IMR-90 (cell line): ENCODE data around the gene RNU6-8. TPM values are rescaled to one million over a fixed set of nuclear protein-coding genes. Genes with fewer than 3 reads are reported as not detected.

Experiments used
- ATAC-seq: fragments of 200-7000 bp; cut with Tn5 transposase; 2 replicates; pipeline ENCODE4 v1.9.1; 2020; ENCODE audit warnings: low read depth, mild to moderate bottlenecking, moderate library complexity
- BruUV-seq: library from RNA; stranded (reverse); fragments of 400-500 nt; replicated peaks from 2 replicates; lab custom pipeline; 2021; lab: Mats Ljungman, UMichigan
- CTCF ChIA-PET: fragments of 300-600 bp; formaldehyde crosslinking; extraction: SDS; loops from one replicate; lab custom pipeline; 2021; ENCODE audit warnings: antibody characterized with exemption; lab: Yijun Ruan, JAX
- POLR2A ChIA-PET: fragments of 300-600 bp; sonication (Branson Sonifier 250); formaldehyde crosslinking; loops from one replicate; lab custom pipeline; 2022; ENCODE audit warnings: antibody characterized with exemption; ENCODE audit not compliant: unreplicated experiment; lab: Charles Lee
- DNase-seq: peaks from one replicate; pipeline ENCODE4 v3.0.0; 2013
- H2AFZ ChIP-seq: replicated peaks from 2 replicates; pipeline ENCODE3; 2013; ENCODE audit warnings: low read length, mild to moderate bottlenecking; ENCODE audit not compliant: poor library complexity
- H2AK5ac ChIP-seq: 2 replicates; pipeline ENCODE4 v1.6.1; 2013; ENCODE audit warnings: low read depth, low read length, inconsistent platforms
- H2AK9ac ChIP-seq: replicated peaks from 2 replicates; pipeline ENCODE3; 2013; ENCODE audit warnings: mild to moderate bottlenecking, low read depth, low read length, moderate library complexity; ENCODE audit not compliant: poor library complexity
- H2BK120ac ChIP-seq: 2 replicates; pipeline ENCODE4 v1.6.1; 2013; ENCODE audit warnings: low read depth, low read length, inconsistent platforms
- H2BK15ac ChIP-seq: 3 replicates; pipeline ENCODE4 v1.6.1; 2013; ENCODE audit warnings: low read depth, low read length, inconsistent platforms
- H2BK20ac ChIP-seq: 2 replicates; pipeline ENCODE4 v1.6.1; 2013; ENCODE audit warnings: low read depth, mild to moderate bottlenecking, inconsistent platforms, low read length, moderate library complexity
- H2BK5ac ChIP-seq: 2 replicates; pipeline ENCODE4 v1.6.1; 2013; ENCODE audit warnings: mild to moderate bottlenecking, low read depth, low read length, inconsistent platforms; ENCODE audit not compliant: poor library complexity, severe bottlenecking
- H3K14ac ChIP-seq: replicated peaks from 2 replicates; pipeline ENCODE4 v1.6.1; 2013; ENCODE audit warnings: low read depth, low read length, inconsistent platforms
- H3K18ac ChIP-seq: 2 replicates; pipeline ENCODE4 v1.6.1; 2013; ENCODE audit warnings: low read depth, low read length, control low read depth
- H3K23ac ChIP-seq: 2 replicates; pipeline ENCODE4 v1.6.1; 2013; ENCODE audit warnings: low read depth, low read length, inconsistent platforms
- H3K27ac ChIP-seq: 2 replicates; pipeline ENCODE4 v1.5.1; 2013; ENCODE audit warnings: mild to moderate bottlenecking, control low read depth, low read length; ENCODE audit not compliant: insufficient read depth
- H3K27me3 ChIP-seq: 2 replicates; pipeline ENCODE4 v1.6.1; 2013; ENCODE audit warnings: low read length; ENCODE audit not compliant: control insufficient read depth, insufficient read depth
- H3K36me3 ChIP-seq: 2 replicates; pipeline ENCODE4 v1.6.1; 2013; ENCODE audit warnings: low read length, mixed read lengths; ENCODE audit not compliant: control insufficient read depth, insufficient read depth
- H3K4ac ChIP-seq: 2 replicates; pipeline ENCODE4 v1.6.1; 2013; ENCODE audit warnings: low read depth, low read length, inconsistent platforms
- H3K4me1 ChIP-seq: 2 replicates; pipeline ENCODE4 v1.6.1; 2013; ENCODE audit warnings: low read length, mixed read lengths; ENCODE audit not compliant: control insufficient read depth, insufficient read depth
- H3K4me2 ChIP-seq: 2 replicates; pipeline ENCODE4 v1.6.1; 2013; ENCODE audit warnings: low read depth, mild to moderate bottlenecking, control low read depth, low read length, moderate library complexity
- H3K4me3 ChIP-seq: 2 replicates; pipeline ENCODE4 v1.5.1; 2013; ENCODE audit warnings: low read depth, mild to moderate bottlenecking, control low read depth, low read length, moderate library complexity; ENCODE audit not compliant: insufficient read depth
- H3K56ac ChIP-seq: 2 replicates; pipeline ENCODE4 v1.6.1; 2013; ENCODE audit warnings: low read length, inconsistent platforms; ENCODE audit not compliant: insufficient read depth; ENCODE audit errors: extremely low read depth
- H3K79me1 ChIP-seq, 2 experiments: 2 replicates each; pipeline ENCODE4 v1.6.1; 2013; ENCODE audit warnings: low read length in 2 of 2, inconsistent platforms in 1 of 2, low read depth in 1 of 2
- H3K9ac ChIP-seq: 2 replicates; pipeline ENCODE4 v1.6.1; 2013; ENCODE audit warnings: low read depth, low read length, control low read depth
- H3K9me1 ChIP-seq: 2 replicates; pipeline ENCODE4 v1.6.1; 2013; ENCODE audit warnings: low read length, inconsistent platforms; ENCODE audit not compliant: insufficient read depth
- H3K9me3 ChIP-seq: 2 replicates; pipeline ENCODE4 v1.6.1; 2013; ENCODE audit warnings: low read length; ENCODE audit not compliant: control insufficient read depth, insufficient read depth
- H4K20me1 ChIP-seq: 2 replicates; pipeline ENCODE4 v1.6.1; 2013; ENCODE audit warnings: low read length, inconsistent platforms; ENCODE audit not compliant: insufficient read depth
- H4K5ac ChIP-seq: 2 replicates; pipeline ENCODE4 v1.6.1; 2013; ENCODE audit warnings: mild to moderate bottlenecking, low read depth, low read length, control low read depth
- H4K8ac ChIP-seq, 2 experiments: 2 replicates each; pipeline ENCODE4 v1.6.1; 2013; ENCODE audit warnings: low read depth in 2 of 2, low read length in 2 of 2, control low read depth in 1 of 2, inconsistent platforms in 1 of 2
- H4K91ac ChIP-seq: 2 replicates; pipeline ENCODE4 v1.6.1; 2013; ENCODE audit warnings: low read depth, low read length, inconsistent platforms; ENCODE audit not compliant: insufficient read depth
- BHLHE40 ChIP-seq: fragments of 150-350 bp; IDR thresholded peaks from 2 replicates; pipeline ENCODE4 v1.6.1; 2016; ENCODE audit warnings: mild to moderate bottlenecking, low read depth, low read length
- CEBPB ChIP-seq: IDR thresholded peaks from 2 replicates; pipeline ENCODE4 v1.6.1; 2012; ENCODE audit warnings: low read depth, low read length, improper control_type of control experiment
- CHD1 ChIP-seq: IDR thresholded peaks from 2 replicates; pipeline ENCODE4 v1.6.1; 2012; ENCODE audit warnings: low read depth, low read length, improper control_type of control experiment
- CTCF ChIP-seq: conservative IDR thresholded peaks from 2 replicates; pipeline ENCODE4 v1.5.1; 2012; ENCODE audit warnings: mild to moderate bottlenecking, low read depth, low read length, improper control_type of control experiment
- ELK1 ChIP-seq: fragments of 150-350 bp; IDR thresholded peaks from 2 replicates; pipeline ENCODE4 v1.6.1; 2016; ENCODE audit warnings: low read depth, mild to moderate bottlenecking, low read length, moderate library complexity, borderline replicate concordance
- FOS ChIP-seq: fragments of 150-350 bp; IDR thresholded peaks from 2 replicates; pipeline ENCODE4 v1.6.1; 2016; ENCODE audit warnings: low read depth, low read length
- MAFK ChIP-seq: IDR thresholded peaks from 2 replicates; pipeline ENCODE4 v1.6.1; 2012; ENCODE audit warnings: low read depth, low read length, improper control_type of control experiment
- MAZ ChIP-seq: IDR thresholded peaks from 2 replicates; pipeline ENCODE4 v1.6.1; 2012; ENCODE audit warnings: low read depth, mild to moderate bottlenecking, low read length, improper control_type of control experiment, moderate library complexity, borderline replicate concordance
- MXI1 ChIP-seq: IDR thresholded peaks from 2 replicates; pipeline ENCODE4 v1.6.1; 2012; ENCODE audit warnings: low read depth, mild to moderate bottlenecking, low read length, moderate library complexity, borderline replicate concordance
- NFE2L2 ChIP-seq: fragments of 150-350 bp; IDR thresholded peaks from 2 replicates; pipeline ENCODE4 v1.6.1; 2016; ENCODE audit warnings: low read depth, mild to moderate bottlenecking, low read length
- POLR2A ChIP-seq: IDR thresholded peaks from 2 replicates; pipeline ENCODE4 v1.6.1; 2012; ENCODE audit warnings: mild to moderate bottlenecking, low read depth, low read length
- RAD21 ChIP-seq: IDR thresholded peaks from 2 replicates; pipeline ENCODE4 v1.6.1; 2012; ENCODE audit warnings: low read length, improper control_type of control experiment
- RFX5 ChIP-seq: IDR thresholded peaks from 2 replicates; pipeline ENCODE4 v1.8.0; 2012; ENCODE audit warnings: low read depth, mild to moderate bottlenecking, low read length, moderate library complexity
- SMC3 ChIP-seq: fragments of 150-350 bp; IDR thresholded peaks from 2 replicates; pipeline ENCODE4 v1.6.1; 2016; ENCODE audit warnings: low read depth, mild to moderate bottlenecking, antibody characterized with exemption, low read length, moderate library complexity
- WGBS, 2 experiments: methylation state at CpG; one replicate each; pipeline versions ENCODE4 v1.1.5 to v1.1.7; 2013; ENCODE audit warnings: missing lambda C conversion rate in 2 of 2; ENCODE audit not compliant: insufficient read length in 1 of 2; ENCODE audit errors: extremely low coverage in 2 of 2; 5-methylcytosine and 5-hydroxymethylcytosine counted together
- dilution Hi-C: fragments of 300-500 bp; cut with HindIII; formaldehyde crosslinking; loops from one replicate; pipeline ENCODE4 v1.14.3; 2018; ENCODE audit warnings: low sequenced_read_pairs; ENCODE audit not compliant: unreplicated experiment
- in situ Hi-C: fragments of 300-500 bp; cut with MboI; formaldehyde crosslinking; loops from 3 replicates; pipeline ENCODE4 v1.14.3; 2019; ENCODE audit warnings: low sequenced_read_pairs, inconsistent platforms, mixed read lengths
- intact Hi-C: fragments of 100-400 bp; cut with micrococcal nuclease; formaldehyde crosslinking; loops from 2 replicates; pipeline ENCODE4 v1.10.0; 2022
- polyA plus RNA-seq, 3 experiments: library from polyadenylated mRNA; depleted of rRNA; stranded (reverse); fragments of >200 nt; gene quantifications; 2 replicates each; pipeline ENCODE4 v1.2.3, GENCODE V29; 2012; ENCODE audit warnings: low replicate concordance in 1 of 3
- total RNA-seq: library from RNA; depleted of rRNA; stranded (reverse); fragments of >200 nt; gene quantifications from 2 replicates; pipeline ENCODE4 v1.2.3, GENCODE V29; 2012

RNU6-8 gene
- total and polyA plus RNA-seq, 2 of the 4 experiments (the other 2 are of a cell fraction): not detected

GRCh38 chr14:32166029-32166428 is 37.0 kb downstream of the RNU6-8 start:
- dilution Hi-C loops: no loop called here
- no peak overlapping the region for H3K9ac ChIP-seq
- BruUV-seq: no TSS peak

More at GRCh38 chr14:32166029-32166428, 37.0 kb downstream of the RNU6-8 start:
- Histone ChIP-seq H3K4me3 (no peak overlapping the region), H3K4me2 (no peak overlapping the region), H2AK9ac (no peak overlapping the region), H3K27ac (no peak overlapping the region), H3K4me1 (no peaks in the 10 kb centered on the region), H3K18ac (no peak overlapping the region), H4K20me1 (no peaks in the 10 kb centered on the region), H2AFZ (no peak overlapping the region), H4K5ac (no peak overlapping the region), H2BK120ac (no peak overlapping the region), H4K91ac (no peak overlapping the region), H2BK20ac (no peak overlapping the region), H2BK5ac (no peak overlapping the region), H3K79me1 (no peaks in the 10 kb centered on the region), H2BK15ac (no peak overlapping the region), H4K8ac (no peak overlapping the region), H3K56ac (no peak overlapping the region), H3K36me3 (no peaks in the 10 kb centered on the region), H3K14ac (no peak overlapping the region), H3K4ac (no peak overlapping the region), H3K27me3 (no peaks in the 10 kb centered on the region), H3K23ac (no peak overlapping the region), H3K9me1 (no peaks in the 10 kb centered on the region), H3K9me3 (no peaks in the 10 kb centered on the region), H2AK5ac (no peak overlapping the region)
- intact Hi-C loops (no loop called here), in situ Hi-C loops (no loop called here)
- ChIA-PET POLR2A (no interaction called here), CTCF (no interaction called here)
- TF ChIP-seq POLR2A: no peak
- no peak for TF ChIP-seq CEBPB
- no peak for TF ChIP-seq MAFK
- no peak for TF ChIP-seq BHLHE40
- TF ChIP-seq CHD1: no peak
- no peak for TF ChIP-seq RFX5
- no peak for TF ChIP-seq ELK1
- no peak for TF ChIP-seq MXI1
- TF ChIP-seq MAZ: no peak
- no peak for TF ChIP-seq CTCF
- no peak for TF ChIP-seq NFE2L2
- no peak for TF ChIP-seq RAD21
- no peak for TF ChIP-seq SMC3
- no peak for TF ChIP-seq FOS
- DNase-seq: no peak
- ATAC-seq: no peak
- WGBS, 2 experiments: no CpG with 5 or more reads among the region's 2 CpGs
